ENCODE measurements around the gene KIF5B. TPM values are rescaled to one million over a fixed set of nuclear protein-coding genes. Genes with fewer than 3 reads are reported as not detected.

Gene KIF5B
- total and polyA plus RNA-seq, 2 donors (not counting 1 experiment from before 2014, with no cell fraction given) = 9.5 to 44.1 TPM

Small RNA genes lying within 50 kb of the gene (small RNA-seq; reads per million reads assigned to genes)
- gene RF00019 (ENCODE audit: insufficient read length, low read depth, low replicate concordance) = not detected
- not detected for gene RN7SL825P (ENCODE audit: insufficient read length, low read depth, low replicate concordance)

Other genes with a start within 250 kb of the KIF5B start
- 41.0 and 45.3 TPM in 2 replicates for gene ARHGAP12, start 127.6 kb downstream of the KIF5B start, total RNA-seq
- 12.3 and 23.7 TPM in 2 replicates for gene ARHGAP12, start 127.6 kb downstream of the KIF5B start, polyA plus RNA-seq